DOHH2 (cell line): ENCODE data around the gene TRIM5.

ENCODE experiments used
- CTCF ChIP-seq: fragments of 200-600 bp; sonication (generic); IDR thresholded peaks from one replicate; pipeline ENCODE4 v1.5.1; 2014; ENCODE audit warnings: antibody characterized with exemption, mild to moderate bottlenecking, low read depth, low read length; ENCODE audit not compliant: poor library complexity, severe bottlenecking
- EZH2phosphoT487 ChIP-seq: fragments of 200-600 bp; sonication (generic); IDR thresholded peaks from 2 replicates; pipeline ENCODE4 v1.6.1; 2017; ENCODE audit warnings: borderline replicate concordance, mild to moderate bottlenecking, antibody characterized with exemption, low read length, moderate library complexity, mixed read lengths

- TF ChIP-seq CTCF (no peak), EZH2phosphoT487 (no peak)
Measured at GRCh38 chr11:5643585-5643984, 41.3 kb downstream of the TRIM5 start.
